NCI-H748 treated with DMSO at 0.1 percent for 48 hours (cell line): Measurements from ENCODE around the gene NDUFA7.
"Not testable (repeated sequence)": the region's sequence is repeated elsewhere in the genome, so short reads cannot be mapped to it uniquely, and the experiment has no call there.

ENCODE experiments used
- DNase-seq: peaks from one replicate; lab custom pipeline; 2025; lab: John Stamatoyannopoulos, UW

The NDUFA7 gene

GRCh38 chr19:8321067-8321985 is at the start of gene NDUFA7, which contains the start of gene RPS28:
Gene NDUFA7, minus strand, starts transcription at chr19:8321375. Its CDS starts 17 bp downstream, at chr19:8321358.
Gene RPS28, plus strand, starts transcription at chr19:8321496. Its CDS starts 35 bp downstream, at chr19:8321531.
- DNase-seq, result peak; percentile 80

DNA sequence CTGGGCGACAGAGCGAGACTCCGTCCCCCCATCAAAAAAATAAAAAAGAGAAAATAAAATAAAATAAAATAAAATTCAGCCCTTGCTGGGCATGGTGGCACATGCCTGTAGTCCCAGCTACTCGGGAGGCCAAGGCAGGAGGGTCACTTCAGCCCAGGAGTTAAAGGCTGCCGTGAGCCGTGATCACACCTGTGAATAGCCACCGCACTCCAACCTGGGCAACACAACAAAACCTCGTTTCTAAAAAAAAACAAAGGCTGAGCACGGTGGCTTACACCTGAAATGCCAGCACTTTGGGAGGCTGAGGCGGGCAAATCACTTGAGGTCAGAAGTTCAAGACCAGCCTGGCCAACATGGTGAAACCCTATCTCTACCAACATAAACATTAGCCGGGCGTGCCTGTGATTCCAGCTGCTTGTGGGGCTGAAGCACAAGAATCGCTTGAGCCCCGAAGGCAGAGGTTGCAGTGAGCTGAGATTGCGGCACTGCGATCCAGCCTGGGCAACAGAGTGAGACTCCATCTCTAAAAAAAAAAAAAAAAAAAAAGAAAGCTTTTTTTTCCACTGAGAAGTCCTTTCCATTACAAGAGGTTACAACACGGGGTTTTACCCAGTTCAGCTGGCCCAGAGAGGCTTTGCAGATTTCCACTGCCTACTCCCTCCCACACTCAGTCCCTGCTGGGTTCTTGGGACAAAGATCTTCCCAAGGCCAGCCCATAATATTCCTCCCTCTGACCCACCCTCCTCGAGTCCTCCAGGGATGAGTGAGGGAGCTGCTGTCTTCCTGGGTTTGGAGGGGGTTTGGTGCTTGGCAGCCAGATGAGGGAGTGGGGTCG is 49.2 kb upstream of the NDUFA7 start:
- DNase-seq, result no peak

DNA sequence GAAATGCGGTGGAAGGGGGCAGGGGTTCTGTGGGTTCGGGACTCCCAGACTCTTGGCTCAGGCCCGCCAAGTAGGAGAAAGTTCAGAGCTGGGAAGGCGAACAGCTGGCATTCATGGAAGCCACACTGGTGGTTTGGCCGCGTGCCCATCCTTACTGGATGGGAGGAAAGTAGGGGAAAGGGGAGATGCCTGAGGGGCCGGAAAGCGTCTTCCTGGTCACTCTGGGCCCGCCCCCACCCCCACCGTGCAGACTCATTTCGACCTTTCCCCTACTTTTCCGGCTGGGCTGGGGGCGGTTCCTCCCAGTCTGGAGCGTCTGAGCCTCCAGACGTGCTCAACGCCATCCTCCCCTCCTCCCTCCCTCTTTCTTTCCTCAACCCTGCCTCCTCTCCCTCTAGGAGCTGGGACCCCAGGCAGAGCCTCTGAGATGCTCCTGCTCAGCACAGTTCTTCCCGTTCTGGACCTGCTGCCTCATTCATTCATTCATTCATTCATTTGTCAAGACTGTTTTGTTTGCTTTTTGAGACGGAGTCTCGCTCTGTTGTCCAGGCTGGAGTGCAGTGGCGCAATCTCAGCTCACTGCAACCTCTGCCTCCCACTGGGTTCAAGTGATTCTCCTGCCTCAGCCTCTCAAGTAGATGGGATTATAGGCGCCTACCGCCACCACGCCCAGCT is 46.3 kb upstream of the NDUFA7 start:
- no peak for DNase-seq

DNA sequence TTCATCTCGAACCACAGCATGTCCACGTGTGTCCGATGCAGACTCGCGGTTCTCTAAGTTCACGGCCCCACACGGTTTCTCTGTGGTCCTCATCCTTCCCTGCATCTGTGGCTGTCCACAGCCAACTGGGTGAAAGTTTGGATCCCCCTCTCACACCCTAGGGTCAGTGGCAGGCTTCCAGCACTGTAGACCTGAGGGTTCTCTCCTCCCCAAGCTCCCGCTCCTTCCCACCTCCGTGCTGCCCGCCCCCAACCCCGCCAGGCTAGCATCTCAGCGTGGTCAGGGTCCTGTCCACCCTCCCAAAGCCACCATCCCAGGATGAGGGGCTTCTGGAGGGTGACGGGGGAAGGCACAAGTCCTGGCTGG is 45.8 kb upstream of the NDUFA7 start:
- no peak for DNase-seq

DNA sequence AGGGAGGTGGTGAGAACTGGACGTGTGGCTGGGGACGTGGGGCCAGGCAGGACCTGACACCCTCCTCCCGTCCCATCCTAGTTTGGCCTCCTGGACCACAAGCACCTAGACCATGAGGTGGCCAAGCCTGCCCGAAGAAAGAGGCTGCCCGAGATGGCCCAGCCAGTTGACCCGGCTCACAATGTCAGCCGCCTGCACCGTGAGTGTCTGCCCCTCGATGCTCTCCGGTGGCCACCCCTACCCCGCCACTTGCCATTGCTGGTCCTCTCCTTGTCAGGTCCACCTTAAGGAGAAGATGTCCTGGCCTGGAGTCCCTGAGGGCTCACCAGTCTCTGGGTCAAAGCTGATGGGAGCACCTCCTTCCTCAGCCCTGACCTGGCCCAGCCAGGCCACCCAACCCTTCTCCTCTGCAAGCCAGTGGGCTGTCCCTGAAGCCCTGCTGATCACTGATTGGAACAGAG is 45.0 kb upstream of the NDUFA7 start:
- DNase-seq, result no peak

- no peak for DNase-seq
Measured at GRCh38 chr19:8363803-8364771, 42.9 kb upstream of the NDUFA7 start, which contains the start of gene ANGPTL4. Gene ANGPTL4, plus strand, starts transcription at chr19:8364155. Its CDS starts 167 bp downstream, at chr19:8364322.

GRCh38 chr19:8361921-8362793 is 41.0 kb upstream of the NDUFA7 start:
- no peak for DNase-seq

DNA sequence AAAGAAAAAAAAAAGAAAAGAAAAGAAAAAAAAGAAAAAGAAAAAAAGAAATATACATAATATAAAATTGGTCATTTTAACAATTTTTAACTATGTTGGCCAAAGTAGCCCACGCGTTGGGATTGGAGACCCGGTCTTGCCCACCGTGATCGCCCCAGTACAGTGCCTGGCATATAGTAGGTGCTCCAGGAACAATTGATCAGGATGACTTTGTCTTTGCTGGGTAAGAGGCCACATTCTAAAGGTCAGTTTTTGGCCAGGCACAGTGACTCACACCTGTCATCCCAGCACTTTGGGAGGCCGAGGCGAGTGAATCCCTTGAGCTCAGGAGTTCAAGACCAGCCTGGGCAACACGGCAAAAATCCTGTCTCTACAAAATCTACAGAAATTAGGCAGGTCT is 39.0 kb upstream of the NDUFA7 start:
- DNase-seq, result no peak

GRCh38 chr19:8358948-8359347 is 37.8 kb upstream of the NDUFA7 start:
- no peak for DNase-seq

- no peak for DNase-seq
Measured at GRCh38 chr19:8357007-8357521, 35.9 kb upstream of the NDUFA7 start.

DNA sequence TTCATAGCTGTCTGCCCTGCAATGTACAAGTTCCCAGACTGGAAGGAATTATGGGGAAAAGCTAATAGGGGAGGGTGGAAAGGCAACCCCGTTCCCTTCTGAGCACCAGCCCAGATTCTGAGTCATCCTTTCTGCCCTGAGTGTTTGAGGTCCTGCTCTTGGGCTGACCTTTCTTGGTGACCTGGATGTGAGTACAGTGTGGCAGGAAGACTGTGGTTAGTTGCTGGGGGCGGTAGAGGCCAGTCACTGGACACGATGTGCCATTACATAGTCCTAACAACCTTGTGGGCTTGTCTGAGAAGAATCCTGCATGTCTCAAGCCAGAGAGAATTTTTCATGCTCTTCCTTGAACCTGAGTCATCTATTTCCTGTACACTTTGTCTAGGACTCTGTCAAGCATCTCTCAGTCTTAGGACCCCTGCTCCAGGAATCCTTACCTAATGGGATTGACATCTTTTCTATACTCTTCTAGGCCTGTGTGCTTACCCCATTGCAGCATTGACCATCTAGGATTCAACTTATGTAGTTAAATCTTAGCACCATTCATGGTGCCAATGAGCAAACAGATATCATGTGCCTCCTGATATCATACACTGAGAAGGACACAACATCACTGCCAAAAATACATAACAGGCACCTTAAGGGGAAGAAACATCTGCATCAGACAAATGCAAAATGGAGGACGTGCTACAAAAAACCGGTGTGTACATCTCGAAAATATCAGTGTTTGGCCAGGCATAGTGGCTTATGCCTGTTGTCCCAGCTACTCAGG is 34.6 kb upstream of the NDUFA7 start:
- DNase-seq, result no peak

- DNase-seq, result not testable (repeated sequence)
Measured at GRCh38 chr19:8352845-8353244, 31.7 kb upstream of the NDUFA7 start.

GRCh38 chr19:8352134-8352827 is 31.1 kb upstream of the NDUFA7 start:
- DNase-seq, result no peak

- DNase-seq, result not testable (repeated sequence)
Measured at GRCh38 chr19:8349629-8350372, 28.6 kb upstream of the NDUFA7 start.

GRCh38 chr19:8343483-8343844 is 22.3 kb upstream of the NDUFA7 start:
- DNase-seq, result no peak

GRCh38 chr19:8342684-8343482 is 21.7 kb upstream of the NDUFA7 start, which contains the start of gene KANK3:
Gene KANK3, minus strand, starts transcription at chr19:8343262. Its CDS starts 5,434 bp downstream, at chr19:8337828.
- DNase-seq, result peak; percentile 24

DNA sequence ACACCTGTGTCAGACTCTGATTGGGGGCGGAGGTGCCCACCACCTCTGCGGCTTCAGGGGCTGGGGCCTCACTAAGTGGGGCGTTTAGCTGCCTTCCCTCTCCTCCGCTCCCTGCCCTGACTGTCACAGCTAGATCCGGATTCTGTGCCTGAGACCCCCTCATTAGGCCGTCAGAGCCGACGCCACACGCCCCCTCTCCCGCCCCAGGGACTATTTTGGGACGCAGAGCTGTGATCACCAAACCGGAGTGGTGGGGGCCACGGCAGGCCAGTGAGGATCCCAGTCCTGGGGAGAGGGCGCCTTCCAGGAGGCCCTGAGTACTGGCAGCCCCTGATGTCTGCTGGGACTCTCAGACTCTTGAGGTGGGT is 21.1 kb upstream of the NDUFA7 start:
- no peak for DNase-seq
